Measurements from ENCODE around the gene TNIP3.
A peak's percentile ranks its signal among the peaks of the same experiment; 100 is the strongest.

The TNIP3 gene

GRCh38 chr4:121144021-121144420 is 20.1 kb downstream of the TNIP3 start:
- H3K4me3 ChIP-seq (ENCODE audit: low read depth, low read length), result no peak overlapping the region
- no peak for DNase-seq (ENCODE audit: low read depth, low spot score)
- TF ChIP-seq, protein P1, sequence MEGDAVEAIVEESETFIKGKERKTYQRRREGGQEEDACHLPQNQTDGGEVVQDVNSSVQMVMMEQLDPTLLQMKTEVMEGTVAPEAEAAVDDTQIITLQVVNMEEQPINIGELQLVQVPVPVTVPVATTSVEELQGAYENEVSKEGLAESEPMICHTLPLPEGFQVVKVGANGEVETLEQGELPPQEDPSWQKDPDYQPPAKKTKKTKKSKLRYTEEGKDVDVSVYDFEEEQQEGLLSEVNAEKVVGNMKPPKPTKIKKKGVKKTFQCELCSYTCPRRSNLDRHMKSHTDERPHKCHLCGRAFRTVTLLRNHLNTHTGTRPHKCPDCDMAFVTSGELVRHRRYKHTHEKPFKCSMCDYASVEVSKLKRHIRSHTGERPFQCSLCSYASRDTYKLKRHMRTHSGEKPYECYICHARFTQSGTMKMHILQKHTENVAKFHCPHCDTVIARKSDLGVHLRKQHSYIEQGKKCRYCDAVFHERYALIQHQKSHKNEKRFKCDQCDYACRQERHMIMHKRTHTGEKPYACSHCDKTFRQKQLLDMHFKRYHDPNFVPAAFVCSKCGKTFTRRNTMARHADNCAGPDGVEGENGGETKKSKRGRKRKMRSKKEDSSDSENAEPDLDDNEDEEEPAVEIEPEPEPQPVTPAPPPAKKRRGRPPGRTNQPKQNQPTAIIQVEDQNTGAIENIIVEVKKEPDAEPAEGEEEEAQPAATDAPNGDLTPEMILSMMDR (IDR thresholded peaks at IDR 0.05; ENCODE audit: low read depth, low read length), result no peak
- in situ Hi-C loops (cut with HindIII; ENCODE audit: low sequenced_read_pairs), result no loop called here

DNA sequence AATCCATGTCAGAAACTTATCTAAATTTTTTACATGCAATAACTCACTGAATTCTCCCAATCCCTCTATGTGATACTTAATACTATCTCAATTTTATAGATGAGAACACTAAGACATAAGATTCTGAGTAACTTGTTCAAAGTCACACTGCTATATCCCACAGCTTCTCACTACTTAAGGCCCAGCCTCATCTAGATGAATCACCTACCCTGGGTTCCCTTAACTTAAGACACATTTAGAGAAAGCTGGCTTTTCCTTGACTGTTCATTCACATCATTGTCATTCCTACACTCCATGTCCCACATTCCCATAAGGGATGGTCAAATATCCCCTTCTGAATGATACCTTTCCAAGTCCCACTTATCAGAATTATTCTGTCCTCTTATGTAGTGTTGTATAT is 21.0 kb downstream of the TNIP3 start:
- H3K4me3 ChIP-seq (ENCODE audit: low read depth, low read length), result no peak overlapping the region
- TF ChIP-seq, protein P1 (IDR thresholded peaks at IDR 0.05; ENCODE audit: low read depth, low read length), result no peak
- in situ Hi-C loops (cut with HindIII; ENCODE audit: low sequenced_read_pairs), result no loop called here
- DNase-seq (ENCODE audit: low read depth, low spot score), result no peak

DNA sequence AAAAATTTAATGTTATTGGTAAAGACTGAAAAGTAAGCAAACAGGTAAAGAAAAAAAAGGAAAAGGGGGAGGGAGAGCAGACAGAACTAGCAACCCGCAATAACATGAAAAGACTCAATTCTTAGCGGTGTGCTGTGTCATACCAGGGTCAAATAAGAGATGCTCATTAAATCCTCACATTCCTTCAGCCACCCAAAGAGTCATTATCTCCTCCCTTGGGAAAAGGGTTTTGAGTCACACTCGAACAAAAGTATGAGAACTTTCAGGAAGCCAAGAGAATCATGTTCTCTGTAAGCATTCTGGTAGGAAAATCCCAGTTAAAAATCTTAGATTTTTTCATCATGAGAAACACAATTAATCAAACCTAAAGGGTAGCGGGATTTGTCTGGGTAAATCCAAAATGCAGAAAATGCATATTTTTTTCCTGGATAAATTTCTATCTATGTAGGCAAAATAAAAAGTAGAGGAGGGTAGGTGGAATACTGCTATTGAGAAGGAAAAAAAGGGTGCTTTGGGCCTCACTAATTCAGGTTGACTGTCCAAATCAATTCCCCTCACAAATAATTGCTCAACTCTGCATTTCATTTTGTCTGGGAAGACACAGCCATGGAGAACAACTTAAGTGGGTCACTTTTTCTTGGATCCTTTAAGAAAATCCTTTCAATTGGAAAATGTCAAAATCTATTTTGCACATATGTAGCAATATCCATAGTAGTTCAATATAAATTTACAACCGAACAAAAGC is 23.2 kb downstream of the TNIP3 start:
- DNase-seq (ENCODE audit: low read depth, low spot score), result peak; percentile 76
- in situ Hi-C loops (cut with HindIII; ENCODE audit: low sequenced_read_pairs), result no loop called here
- no peak overlapping the region for H3K4me3 ChIP-seq (ENCODE audit: low read depth, low read length)
- TF ChIP-seq, protein P1 (IDR thresholded peaks at IDR 0.05; ENCODE audit: low read depth, low read length), result no peak

DNA sequence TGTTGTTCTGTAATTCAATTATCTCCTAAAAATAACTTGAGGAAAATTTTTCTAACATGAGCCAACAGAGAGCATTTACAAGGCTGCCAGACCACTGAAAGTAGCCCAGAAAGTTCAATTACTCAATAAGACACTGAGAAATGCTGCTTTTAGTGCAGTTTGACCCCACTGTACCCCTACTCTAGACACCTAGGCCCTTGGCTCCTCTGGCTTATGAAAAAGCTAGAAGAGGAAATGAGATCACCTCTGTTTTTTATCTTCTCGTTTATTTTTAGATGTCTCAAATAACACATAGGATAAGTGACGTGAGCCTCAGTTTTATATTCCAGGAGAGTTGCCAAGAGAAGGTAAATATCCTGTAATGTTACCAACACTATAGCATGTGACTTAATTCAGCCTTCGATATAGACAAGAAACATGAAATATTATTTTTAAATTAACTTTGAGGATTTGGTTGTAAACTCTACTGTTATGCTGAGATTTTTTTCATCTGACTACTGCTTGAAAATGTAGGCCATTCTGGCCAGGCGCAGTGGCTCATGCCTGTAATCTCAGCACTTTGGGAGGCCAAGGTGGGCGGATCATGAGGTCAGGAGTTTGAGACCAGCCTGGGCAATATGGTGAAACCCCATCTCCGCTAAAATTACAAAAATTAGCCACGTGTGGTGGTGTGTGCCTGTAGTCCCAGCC is 24.4 kb downstream of the TNIP3 start:
- in situ Hi-C loops (cut with HindIII; ENCODE audit: low sequenced_read_pairs), result no loop called here
- DNase-seq (ENCODE audit: low read depth, low spot score), result peak; percentile 85
- H3K4me3 ChIP-seq (ENCODE audit: low read depth, low read length), result no peak overlapping the region
- TF ChIP-seq, protein P1 (IDR thresholded peaks at IDR 0.05; ENCODE audit: low read depth, low read length), result no peak

DNA sequence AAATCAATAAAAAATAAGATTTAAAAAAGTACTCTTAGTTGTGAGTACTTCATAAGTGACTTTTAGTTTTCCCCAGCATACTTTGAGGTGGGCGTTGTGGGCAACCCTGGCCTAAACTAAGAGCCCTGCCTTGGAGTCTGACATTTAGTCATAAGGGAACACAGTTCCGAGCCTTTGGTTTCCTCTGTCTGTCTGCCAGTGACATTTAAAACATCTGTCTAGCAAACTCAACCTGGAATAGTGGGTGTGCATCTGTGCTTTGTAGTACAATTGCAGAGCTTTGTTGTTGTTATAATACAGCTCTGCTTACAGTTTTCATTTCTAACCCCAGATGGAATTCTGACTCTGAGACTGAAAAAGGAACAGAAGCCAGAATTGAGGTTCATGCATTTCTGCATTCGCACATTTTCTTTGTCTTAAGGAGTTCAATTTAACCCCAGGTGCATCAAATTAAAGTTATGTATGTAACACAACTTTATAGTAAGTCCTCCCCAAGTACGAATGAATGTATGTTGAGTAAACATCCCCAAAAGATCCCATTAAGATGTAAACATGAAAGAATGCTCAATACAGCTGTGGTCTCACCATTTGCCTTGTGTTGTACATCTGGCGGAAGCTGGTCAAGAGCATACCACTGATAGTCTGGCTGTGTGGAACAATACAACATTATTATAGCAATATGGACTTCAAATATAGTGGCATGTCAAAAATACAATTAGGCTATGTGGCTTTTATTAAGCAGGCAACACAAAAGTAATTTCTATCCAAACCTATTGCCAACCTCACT is 25.9 kb downstream of the TNIP3 start:
- TF ChIP-seq, protein P1 (IDR thresholded peaks at IDR 0.05; ENCODE audit: low read depth, low read length), result no peak
- no peak overlapping the region for H3K4me3 ChIP-seq (ENCODE audit: low read depth, low read length)
- in situ Hi-C loops (cut with HindIII; ENCODE audit: low sequenced_read_pairs), result no loop called here
- no peak for DNase-seq (ENCODE audit: low read depth, low spot score)

DNA sequence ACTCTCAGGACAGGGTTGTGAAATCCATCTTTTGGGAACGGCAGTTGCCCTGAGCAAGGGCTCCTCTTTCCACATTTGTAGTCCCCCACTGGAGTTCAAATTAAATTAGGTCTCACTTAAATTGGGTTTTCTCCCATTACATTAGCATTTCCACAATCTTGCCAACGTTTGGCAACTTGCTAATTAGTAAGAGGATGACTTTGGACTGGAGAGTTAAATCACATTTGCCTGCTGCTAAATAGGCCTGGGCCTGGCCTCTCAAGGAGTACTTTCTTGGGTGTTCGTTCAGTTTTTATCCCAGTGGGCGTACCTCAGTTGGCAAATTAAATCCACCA is 33.8 kb downstream of the TNIP3 start:
- TF ChIP-seq, protein P1 (IDR thresholded peaks at IDR 0.05; ENCODE audit: low read depth, low read length), result no peak
- in situ Hi-C loops (cut with HindIII; ENCODE audit: low sequenced_read_pairs), result no loop called here
- no peak for DNase-seq (ENCODE audit: low read depth, low spot score)
- H3K4me3 ChIP-seq (ENCODE audit: low read depth, low read length), result no peak overlapping the region
